Uterus (tissue), 4 donors: ENCODE measurements around the gene GPD2. TPM values are rescaled to one million over a fixed set of nuclear protein-coding genes. Genes with fewer than 3 reads are reported as not detected.

Experiments
- DNase-seq, 2 donors: peaks; one replicate each; pipeline ENCODE4 v3.0.0-alpha.2; 2019 to 2020
- H3K27ac ChIP-seq, 2 donors: fragments of 200-600 bp; sonication (generic); 1 replicate in 1 of 2; 2 replicates in 1 of 2; pipeline ENCODE4 v1.5.1; 2016 to 2018
- H3K27me3 ChIP-seq, 2 donors: fragments of 200-600 bp; sonication (generic); one replicate each; pipeline ENCODE4 v1.5.1; 2018 to 2019; ENCODE audit warnings: control low read depth in 1 of 2
- H3K36me3 ChIP-seq, 2 donors: fragments of 200-600 bp; sonication (generic); one replicate each; pipeline ENCODE4 v1.5.1; 2019; ENCODE audit warnings: control low read depth in 1 of 2
- H3K4me1 ChIP-seq, 2 donors: fragments of 200-600 bp; sonication (generic); one replicate each; pipeline ENCODE4 v1.5.1; 2018 to 2019; ENCODE audit warnings: control low read depth in 1 of 2
- H3K4me3 ChIP-seq, 2 donors: fragments of 200-600 bp; sonication (generic); 1 replicate in 1 of 2; 2 replicates in 1 of 2; pipeline ENCODE4 v1.5.1; 2018 to 2019; ENCODE audit warnings: mild to moderate bottlenecking in 1 of 2
- H3K9me3 ChIP-seq, 2 donors: fragments of 200-600 bp; sonication (generic); one replicate each; pipeline ENCODE4 v1.5.1; 2019; ENCODE audit warnings: control low read depth in 1 of 2
- POLR2A ChIP-seq, 2 donors: fragments of 450-650 bp; IDR thresholded peaks; one replicate each; pipeline ENCODE4 v1.6.1; 2016; ENCODE audit warnings: antibody characterized with exemption in 2 of 2, mild to moderate bottlenecking in 1 of 2, moderate library complexity in 1 of 2
- intact Hi-C: fragments of 100-400 bp; cut with DNase I; formaldehyde crosslinking; loops from one replicate; pipeline ENCODE4 v1.15.1; 2023; ENCODE audit warnings: low total_unique reads
- total RNA-seq, 4 donors: library from RNA; depleted of rRNA in 3 of 4; stranded (reverse); fragments of >200 nt in 3 of 4; gene quantifications; one replicate each; pipeline versions ENCODE4 v1.1.0 to v1.2.4, GENCODE V29; 2014 to 2023
- TF ChIP-seq, protein P1 (sequence below), 4 experiments: fragments of 200-600 bp in 2 of 4; fragments of 450-650 bp in 2 of 4; sonication (generic) in 2 of 4; IDR thresholded peaks; one replicate each; pipeline ENCODE4 v1.5.1; 2016 to 2019; ENCODE audit warnings: antibody characterized with exemption in 4 of 4, mild to moderate bottlenecking in 2 of 4, moderate library complexity in 1 of 4
- donor health status: DM: yes; HTN: yes; CAD: no.

The GPD2 gene
- total RNA-seq, 4 donors from 2014 or later = 2.0 to 41.6 (median 32.1) TPM

- H3K9me3 ChIP-seq = no peaks in the 10 kb centered on the region
- H3K4me3 ChIP-seq = no peak overlapping the region
- H3K4me1 ChIP-seq = no peaks in the 10 kb centered on the region
- TF ChIP-seq POLR2A (IDR thresholded peaks at IDR 0.05) = no peak
- TF ChIP-seq, protein P1, sequence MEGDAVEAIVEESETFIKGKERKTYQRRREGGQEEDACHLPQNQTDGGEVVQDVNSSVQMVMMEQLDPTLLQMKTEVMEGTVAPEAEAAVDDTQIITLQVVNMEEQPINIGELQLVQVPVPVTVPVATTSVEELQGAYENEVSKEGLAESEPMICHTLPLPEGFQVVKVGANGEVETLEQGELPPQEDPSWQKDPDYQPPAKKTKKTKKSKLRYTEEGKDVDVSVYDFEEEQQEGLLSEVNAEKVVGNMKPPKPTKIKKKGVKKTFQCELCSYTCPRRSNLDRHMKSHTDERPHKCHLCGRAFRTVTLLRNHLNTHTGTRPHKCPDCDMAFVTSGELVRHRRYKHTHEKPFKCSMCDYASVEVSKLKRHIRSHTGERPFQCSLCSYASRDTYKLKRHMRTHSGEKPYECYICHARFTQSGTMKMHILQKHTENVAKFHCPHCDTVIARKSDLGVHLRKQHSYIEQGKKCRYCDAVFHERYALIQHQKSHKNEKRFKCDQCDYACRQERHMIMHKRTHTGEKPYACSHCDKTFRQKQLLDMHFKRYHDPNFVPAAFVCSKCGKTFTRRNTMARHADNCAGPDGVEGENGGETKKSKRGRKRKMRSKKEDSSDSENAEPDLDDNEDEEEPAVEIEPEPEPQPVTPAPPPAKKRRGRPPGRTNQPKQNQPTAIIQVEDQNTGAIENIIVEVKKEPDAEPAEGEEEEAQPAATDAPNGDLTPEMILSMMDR (IDR thresholded peaks at IDR 0.05) = no peak
- H3K27me3 ChIP-seq = no peaks in the 10 kb centered on the region
- DNase-seq = no peak
- no peak overlapping the region for H3K27ac ChIP-seq
- no peaks in the 10 kb centered on the region for H3K36me3 ChIP-seq
- intact Hi-C loops = no loop called here
Observed at GRCh38 chr2:156576005-156576404, 139.8 kb downstream of the GPD2 start.

DNA sequence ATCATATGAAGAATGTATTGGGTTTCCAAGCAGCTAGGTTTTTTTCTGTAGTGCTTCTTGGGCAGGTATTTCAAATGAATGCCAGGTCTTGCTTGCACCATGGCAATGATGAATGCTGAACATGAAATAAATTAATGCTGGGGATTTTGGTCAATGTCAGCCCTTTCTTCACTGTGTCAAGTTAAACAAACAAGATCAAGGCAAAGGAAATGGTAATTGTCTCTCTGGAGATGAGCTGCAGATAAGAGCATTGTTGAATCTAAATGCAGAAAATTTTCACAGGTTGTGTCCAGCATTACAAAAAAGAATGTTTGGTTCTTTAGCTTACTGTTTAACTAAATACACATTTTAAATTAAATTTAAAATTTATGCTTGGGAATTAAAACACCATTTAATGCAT, 144.3 kb downstream of the GPD2 start:
- H3K9me3 ChIP-seq = no peaks in the 10 kb centered on the region
- intact Hi-C loops = no loop called here
- TF ChIP-seq, protein P1 (IDR thresholded peaks at IDR 0.05) = no peak
- TF ChIP-seq POLR2A (IDR thresholded peaks at IDR 0.05) = no peak
- no peak overlapping the region for H3K27ac ChIP-seq
- no peaks in the 10 kb centered on the region for H3K36me3 ChIP-seq
- H3K4me1 ChIP-seq = no peaks in the 10 kb centered on the region
- no peak for DNase-seq
- H3K27me3 ChIP-seq = no peaks in the 10 kb centered on the region
- H3K4me3 ChIP-seq = no peak overlapping the region

GRCh38 chr2:156581280-156581679, 145.1 kb downstream of the GPD2 start:
- Histone ChIP-seq H3K4me3 (no peak overlapping the region), H3K4me1 (no peaks in the 10 kb centered on the region), H3K36me3 (no peaks in the 10 kb centered on the region), H3K27ac (no peak overlapping the region), H3K27me3 (no peaks in the 10 kb centered on the region), H3K9me3 (no peaks in the 10 kb centered on the region)
- intact Hi-C loops = no loop called here
- no peak for DNase-seq
- no peak for TF ChIP-seq POLR2A (IDR thresholded peaks at IDR 0.05)
- TF ChIP-seq, protein P1 (IDR thresholded peaks at IDR 0.05) = no peak

DNA sequence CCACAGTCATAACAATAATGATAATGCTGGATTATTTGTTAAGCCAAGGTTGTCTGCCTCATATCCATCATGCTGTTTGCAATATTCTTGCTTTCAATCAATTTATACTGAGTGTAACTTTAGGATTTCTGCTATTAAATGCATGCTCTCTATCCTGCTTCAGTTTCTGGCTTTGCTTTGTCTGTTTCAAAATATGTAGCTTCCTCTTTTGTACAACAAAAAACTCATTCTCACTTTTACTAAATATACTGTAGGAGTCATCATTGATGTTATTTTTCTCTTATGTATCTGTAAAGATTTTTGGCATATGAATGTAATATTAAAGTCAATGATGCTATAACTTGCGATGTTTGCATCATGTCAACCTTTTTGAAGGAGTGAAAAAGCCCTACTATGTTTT, 149.3 kb downstream of the GPD2 start:
- intact Hi-C loops = no loop called here
- no peak for TF ChIP-seq POLR2A (IDR thresholded peaks at IDR 0.05)
- TF ChIP-seq, protein P1 (IDR thresholded peaks at IDR 0.05) = no peak
- Histone ChIP-seq H3K36me3 (no peaks in the 10 kb centered on the region), H3K4me1 (no peaks in the 10 kb centered on the region), H3K27me3 (no peaks in the 10 kb centered on the region), H3K4me3 (no peak overlapping the region), H3K9me3 (no peaks in the 10 kb centered on the region), H3K27ac (no peak overlapping the region)
- no peak for DNase-seq

- no peak overlapping the region for H3K27ac ChIP-seq
- H3K4me3 ChIP-seq = no peak overlapping the region
- no peak for DNase-seq
- intact Hi-C loops = no loop called here
- TF ChIP-seq POLR2A (IDR thresholded peaks at IDR 0.05) = no peak
- TF ChIP-seq, protein P1 (IDR thresholded peaks at IDR 0.05) = no peak
- H3K9me3 ChIP-seq = no peaks in the 10 kb centered on the region
- no peaks in the 10 kb centered on the region for H3K27me3 ChIP-seq
- no peaks in the 10 kb centered on the region for H3K36me3 ChIP-seq
- H3K4me1 ChIP-seq = no peaks in the 10 kb centered on the region
Observed at GRCh38 chr2:156586621-156587020, 150.4 kb downstream of the GPD2 start.
